ENCODE measurements around the gene KRTAP5-10. TPM values are rescaled to one million over a fixed set of nuclear protein-coding genes. Genes with fewer than 3 reads are reported as not detected.
"Not testable (repeated sequence)": the region's sequence is repeated elsewhere in the genome, so short reads cannot be mapped to it uniquely, and the experiment has no call there.

KRTAP5-10 gene
- total RNA-seq, 1 donor from 2014 or later = not detected

GRCh38 chr11:71540521-71541304 is 24.6 kb upstream of the KRTAP5-10 start:
- DNase-seq (ENCODE audit: low spot score); intact Hi-C loops (cut with DNase I): not testable (repeated sequence)

GRCh38 chr11:71542382-71542781 is 23.0 kb upstream of the KRTAP5-10 start:
- DNase-seq (ENCODE audit: low spot score) = no peak
- intact Hi-C loops (cut with DNase I) = no loop called here

- no peak for DNase-seq (ENCODE audit: low spot score)
- intact Hi-C loops (cut with DNase I) = no loop called here
Observed at GRCh38 chr11:71542879-71543777, 22.2 kb upstream of the KRTAP5-10 start.

GRCh38 chr11:71543866-71544265 is 21.5 kb upstream of the KRTAP5-10 start:
- no peak for DNase-seq (ENCODE audit: low spot score)
- intact Hi-C loops (cut with DNase I) = no loop called here

GRCh38 chr11:71544525-71545214 is 20.7 kb upstream of the KRTAP5-10 start:
- intact Hi-C loops (cut with DNase I) = no loop called here
- DNase-seq (ENCODE audit: low spot score) = no peak

- intact Hi-C loops (cut with DNase I) = no loop called here
- no peak for DNase-seq (ENCODE audit: low spot score)
Observed at GRCh38 chr11:71545405-71545966, 19.9 kb upstream of the KRTAP5-10 start.

GRCh38 chr11:71548120-71548519 is 17.2 kb upstream of the KRTAP5-10 start, which contains the start of gene KRTAP5-9:
Gene KRTAP5-9 (plus strand): TSS chr11:71548420. CDS start chr11:71548658, 238 bp downstream.
- no peak for DNase-seq (ENCODE audit: low spot score)
- intact Hi-C loops (cut with DNase I) = no loop called here

- intact Hi-C loops (cut with DNase I) = no loop called here
Observed at GRCh38 chr11:71548716-71549151, 16.6 kb upstream of the KRTAP5-10 start.

GRCh38 chr11:71551711-71552110 is 13.7 kb upstream of the KRTAP5-10 start:
- intact Hi-C loops (cut with DNase I) = no loop called here
- DNase-seq (ENCODE audit: low spot score) = no peak

More at GRCh38 chr11:71548716-71549151, 16.6 kb upstream of the KRTAP5-10 start:
- no peak for DNase-seq (ENCODE audit: low spot score)

GRCh38 chr11:71554996-71555395 is 10.4 kb upstream of the KRTAP5-10 start:
- intact Hi-C loops (cut with DNase I) = no loop called here
- no peak for DNase-seq (ENCODE audit: low spot score)

GRCh38 chr11:71555508-71555907 is 9.9 kb upstream of the KRTAP5-10 start:
- DNase-seq (ENCODE audit: low spot score) = no peak
- intact Hi-C loops (cut with DNase I) = no loop called here

GRCh38 chr11:71556018-71556417 is 9.3 kb upstream of the KRTAP5-10 start:
- no peak for DNase-seq (ENCODE audit: low spot score)

GRCh38 chr11:71557257-71557656 is 8.1 kb upstream of the KRTAP5-10 start:
- DNase-seq (ENCODE audit: low spot score) = no peak
- intact Hi-C loops (cut with DNase I) = no loop called here

More at GRCh38 chr11:71556018-71556417, 9.3 kb upstream of the KRTAP5-10 start:
- intact Hi-C loops (cut with DNase I) = no loop called here

GRCh38 chr11:71558996-71559395 is 6.4 kb upstream of the KRTAP5-10 start:
- DNase-seq (ENCODE audit: low spot score) = no peak
- intact Hi-C loops (cut with DNase I) = no loop called here

- intact Hi-C loops (cut with DNase I) = no loop called here
- no peak for DNase-seq (ENCODE audit: low spot score)
Observed at GRCh38 chr11:71562120-71562519, 3.2 kb upstream of the KRTAP5-10 start.

- intact Hi-C loops (cut with DNase I) = no loop called here
Observed at GRCh38 chr11:71563406-71563805, 2.0 kb upstream of the KRTAP5-10 start.

GRCh38 chr11:71564430-71564829 is 933 bp upstream of the KRTAP5-10 start:
- DNase-seq (ENCODE audit: low spot score) = no peak
- intact Hi-C loops (cut with DNase I) = no loop called here

More at GRCh38 chr11:71563406-71563805, 2.0 kb upstream of the KRTAP5-10 start:
- no peak for DNase-seq (ENCODE audit: low spot score)

GRCh38 chr11:71566081-71566620 is 788 bp downstream of the KRTAP5-10 start:
- intact Hi-C loops (cut with DNase I) = no loop called here

More at GRCh38 chr11:71566081-71566620, 788 bp downstream of the KRTAP5-10 start:
- no peak for DNase-seq (ENCODE audit: low spot score)
